GM18907 (cell line): ENCODE data around the gene DTX3L.

Experiments
- ATAC-seq: cut with Tn5 transposase; IDR thresholded peaks from one replicate; pipeline ENCODE4 v1.9.1; 2021; ENCODE audit warnings: mild to moderate bottlenecking, moderate library complexity; ENCODE audit not compliant: unreplicated experiment

Gene DTX3L

DNA sequence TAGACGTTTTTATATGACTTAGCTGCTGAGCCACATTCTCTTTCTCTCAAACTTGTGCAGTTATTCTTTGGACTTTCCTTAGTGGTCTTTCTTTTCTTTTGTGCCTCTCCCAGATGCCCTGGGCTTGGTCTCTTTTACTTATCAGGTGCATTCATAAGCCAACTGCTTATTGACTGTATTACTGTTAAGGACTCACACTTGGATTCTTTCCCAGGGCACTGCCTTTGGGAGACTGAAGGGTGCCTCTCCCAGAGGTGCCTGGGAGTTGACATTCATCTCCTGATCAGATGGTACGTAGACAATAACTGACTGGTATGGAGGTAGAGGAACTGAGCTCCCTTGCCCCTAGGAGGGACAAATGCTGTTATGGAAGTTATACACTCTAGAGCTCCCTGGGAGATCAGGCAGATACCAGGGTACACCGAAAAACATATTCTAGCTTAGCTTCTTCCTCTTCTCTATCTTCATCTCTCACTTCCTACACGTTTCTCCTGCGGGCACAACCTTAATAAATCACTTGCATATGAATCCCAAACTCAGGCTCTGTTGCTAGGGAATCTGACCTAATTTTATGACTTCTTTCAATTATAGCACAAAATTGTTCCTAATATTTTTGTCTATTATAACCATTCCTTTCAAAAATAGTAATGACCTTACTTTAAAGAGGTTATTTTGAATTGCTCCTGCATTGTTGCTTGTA is 38.0 kb downstream of the DTX3L start:
- no peak for ATAC-seq

DNA sequence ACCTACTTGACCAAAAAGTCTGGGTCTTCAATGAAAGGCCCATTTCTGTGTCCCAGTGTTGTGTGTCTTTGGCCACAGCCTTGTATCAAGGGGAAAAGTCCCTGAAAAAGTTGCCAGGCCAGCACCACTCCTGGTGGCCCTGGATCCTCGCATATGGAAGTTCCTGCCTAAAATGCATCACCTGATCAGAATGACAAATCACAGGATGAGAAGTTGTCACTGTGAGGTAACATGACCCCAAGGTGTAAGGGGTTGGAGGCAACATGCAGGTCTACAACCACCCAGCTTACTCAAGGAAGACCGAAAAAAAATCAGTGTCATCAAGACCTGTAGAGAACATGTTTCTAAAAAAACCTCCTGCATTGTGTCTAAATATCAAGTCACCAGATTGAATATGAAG is 38.9 kb downstream of the DTX3L start:
- ATAC-seq, result no peak

DNA sequence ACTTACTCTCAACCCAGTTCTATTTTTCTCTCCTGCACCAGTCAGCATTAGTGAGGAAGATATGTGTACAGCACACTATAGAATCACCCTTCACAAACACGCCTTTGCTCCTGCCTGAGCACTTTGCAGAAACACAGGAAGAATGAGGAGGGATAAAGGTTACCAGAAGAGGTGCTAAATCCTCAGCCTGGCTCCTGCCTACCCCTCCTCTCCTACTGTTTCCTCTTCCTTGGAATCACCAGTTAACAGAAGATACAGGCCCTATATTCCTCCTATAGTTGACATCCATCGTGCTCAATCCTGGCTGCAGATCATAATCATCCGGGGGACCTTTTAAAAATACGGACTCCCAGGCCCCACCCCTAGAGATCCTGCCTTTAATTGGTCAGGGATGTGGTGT is 42.2 kb downstream of the DTX3L start:
- no peak for ATAC-seq

DNA sequence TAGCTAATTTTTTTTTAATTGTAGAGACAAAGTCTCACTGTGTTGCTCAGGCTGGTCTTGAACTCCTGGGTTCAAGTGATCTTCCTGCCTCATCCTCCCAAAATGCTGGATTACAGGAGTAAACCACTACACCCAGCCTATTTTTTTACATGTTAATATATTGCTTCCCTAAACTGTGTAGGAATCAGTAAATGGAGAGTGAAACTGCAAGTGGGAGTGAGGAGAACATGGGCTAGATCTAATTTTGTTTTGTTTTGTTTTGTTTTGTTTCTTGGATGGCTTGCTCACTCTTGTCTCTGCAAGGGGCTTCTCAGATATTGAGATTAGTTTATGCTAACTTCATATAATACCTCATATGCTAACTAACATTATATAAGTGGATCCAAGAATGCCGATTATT is 44.8 kb downstream of the DTX3L start:
- no peak for ATAC-seq

DNA sequence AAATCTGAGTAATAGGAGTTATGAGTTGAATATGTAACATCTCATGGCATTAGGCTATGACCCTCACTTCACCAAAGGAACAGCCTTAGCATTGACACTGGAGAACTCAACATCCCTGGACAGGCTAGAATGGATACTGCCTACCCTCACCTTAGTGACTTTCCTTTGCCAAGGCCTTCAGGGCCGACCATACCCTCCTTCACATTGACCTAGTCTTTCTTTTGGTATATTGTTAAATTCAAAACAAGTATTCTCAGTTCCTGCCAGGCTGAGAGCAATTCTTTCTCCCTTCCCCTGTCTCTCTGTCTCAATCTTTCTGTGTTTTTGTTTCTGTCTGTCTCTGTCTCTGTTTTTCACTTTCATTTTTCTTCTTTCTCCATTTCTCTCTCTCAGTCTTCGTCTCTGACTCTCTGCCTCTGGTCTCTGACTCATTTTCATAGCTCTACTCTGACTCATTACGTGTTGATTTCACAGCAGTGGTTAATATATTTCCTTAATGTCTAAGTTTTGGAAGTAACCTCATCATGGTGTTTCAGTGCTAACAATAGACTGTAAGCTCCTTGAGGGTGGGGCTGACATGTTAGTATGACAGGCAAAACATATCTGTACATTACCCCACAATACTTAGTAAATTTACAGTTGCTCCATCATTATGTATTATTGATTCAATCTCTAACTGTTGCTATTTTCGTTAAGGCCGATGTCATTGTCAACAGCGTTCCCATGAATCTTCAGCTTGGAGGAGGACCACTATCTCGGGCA is 45.8 kb downstream of the DTX3L start:
- peak; percentile 93 for ATAC-seq

DNA sequence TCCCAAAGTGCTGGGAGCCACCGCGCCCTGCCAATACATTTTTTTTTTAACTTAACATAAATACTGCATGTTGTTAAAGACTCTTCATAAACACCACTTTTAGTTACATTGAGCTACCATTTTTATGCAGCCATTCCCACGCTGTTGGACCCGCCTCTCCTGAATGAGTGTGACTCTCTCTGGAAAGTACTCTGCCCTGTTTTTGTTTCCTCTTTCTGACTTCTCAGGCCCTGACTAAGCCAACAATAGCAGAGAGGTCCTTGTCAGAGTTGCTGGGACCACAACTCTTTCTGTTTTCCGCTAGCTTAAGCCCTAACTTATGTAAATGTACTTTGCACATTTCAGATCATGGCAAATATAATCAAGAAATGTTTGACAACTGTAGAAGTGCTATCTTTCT is 48.6 kb downstream of the DTX3L start:
- ATAC-seq, result peak; percentile 21

DNA sequence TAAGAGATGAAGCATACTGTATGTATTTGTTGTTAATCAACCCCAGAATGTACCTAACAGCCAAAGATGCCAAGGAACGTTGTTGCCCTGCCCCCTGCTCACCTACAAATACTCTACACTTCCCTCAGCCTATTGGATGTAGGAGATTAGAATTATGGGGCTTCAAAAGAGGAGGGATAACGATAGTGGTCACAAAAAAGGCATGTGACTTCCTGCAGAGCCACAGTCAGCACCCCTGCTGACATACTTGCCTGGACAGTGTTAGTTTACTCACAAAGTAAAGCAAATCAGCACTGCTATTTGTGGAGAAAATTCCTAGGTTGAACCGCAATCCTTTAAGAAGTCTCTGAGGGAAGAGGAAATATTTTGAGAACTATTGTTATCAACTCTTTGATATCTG is 51.2 kb downstream of the DTX3L start:
- no peak for ATAC-seq

DNA sequence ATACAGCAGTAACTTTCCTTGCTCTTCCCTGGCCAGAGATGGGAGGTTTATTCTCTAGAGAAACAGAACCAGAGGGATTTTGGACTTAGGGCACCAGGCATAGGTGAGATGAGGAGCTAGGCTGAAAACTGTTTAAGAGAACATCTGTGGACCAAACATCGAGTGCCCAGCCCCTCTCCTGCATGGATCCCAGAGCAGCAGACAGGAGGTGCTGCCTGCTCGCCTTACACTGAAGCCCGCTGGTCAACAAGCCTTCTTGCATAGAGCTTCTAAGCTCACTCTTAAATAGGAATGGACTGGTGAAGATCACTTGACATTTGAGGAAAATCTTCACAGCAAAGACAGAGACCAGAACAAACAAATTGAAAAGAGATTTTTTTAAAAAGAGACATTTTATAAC is 54.5 kb downstream of the DTX3L start:
- no peak for ATAC-seq

DNA sequence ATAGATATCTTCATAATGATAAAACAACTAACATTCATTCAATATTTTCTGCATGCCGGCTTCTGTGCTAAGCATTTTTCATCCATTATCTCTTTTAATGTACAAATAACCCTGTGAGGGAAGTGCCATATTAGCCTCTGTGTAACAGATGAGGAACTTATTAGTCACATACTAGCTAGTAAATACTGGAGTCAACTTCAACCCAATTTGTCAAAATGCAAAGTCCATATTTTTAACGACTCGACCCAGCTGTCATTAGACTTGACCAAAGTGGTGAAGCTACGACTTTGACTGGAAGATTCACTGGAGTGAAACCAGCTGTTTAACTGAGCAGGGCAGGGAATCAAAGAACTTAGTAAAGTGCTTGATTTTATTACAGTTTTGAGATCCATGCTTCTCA is 54.9 kb downstream of the DTX3L start:
- ATAC-seq, result no peak

DNA sequence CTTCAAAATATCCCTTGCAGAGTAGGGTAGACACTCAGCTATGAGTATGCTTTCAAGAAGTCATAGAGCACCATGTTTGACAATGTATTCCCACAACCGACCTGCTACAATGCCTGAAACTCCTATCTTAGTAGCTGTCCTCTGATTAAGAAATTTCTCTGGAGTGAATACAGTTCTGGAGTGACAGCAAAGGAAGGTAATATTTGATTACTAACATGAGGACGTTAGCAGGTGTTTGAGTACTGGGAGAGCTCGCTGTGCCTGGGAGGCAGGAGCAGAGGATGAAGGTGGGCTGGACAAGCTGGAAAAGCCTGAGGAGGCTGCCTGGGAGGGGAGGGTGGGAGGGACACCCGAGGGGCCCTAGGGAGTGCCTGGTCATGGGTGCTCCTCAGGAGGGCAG is 56.3 kb downstream of the DTX3L start:
- no peak for ATAC-seq

DNA sequence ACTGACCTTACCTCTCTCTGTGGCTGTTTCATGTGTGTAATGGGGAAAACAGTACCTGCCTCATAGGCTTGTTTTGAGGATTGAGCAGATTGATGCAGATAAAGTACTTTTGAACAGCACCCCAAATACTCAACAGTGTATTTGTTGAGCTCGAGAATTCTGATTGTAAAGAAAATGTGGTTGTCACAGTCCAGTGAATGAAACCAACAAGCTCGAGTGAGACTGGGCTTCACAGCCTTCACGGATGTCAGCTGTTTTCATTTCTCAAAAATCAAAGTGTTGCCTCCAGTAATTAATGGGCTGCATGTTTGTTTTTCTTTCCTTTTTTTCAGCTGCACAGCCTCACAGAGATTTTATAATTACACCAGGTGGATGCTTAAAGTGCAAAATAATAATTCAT is 57.0 kb downstream of the DTX3L start:
- peak; percentile 42 for ATAC-seq

DNA sequence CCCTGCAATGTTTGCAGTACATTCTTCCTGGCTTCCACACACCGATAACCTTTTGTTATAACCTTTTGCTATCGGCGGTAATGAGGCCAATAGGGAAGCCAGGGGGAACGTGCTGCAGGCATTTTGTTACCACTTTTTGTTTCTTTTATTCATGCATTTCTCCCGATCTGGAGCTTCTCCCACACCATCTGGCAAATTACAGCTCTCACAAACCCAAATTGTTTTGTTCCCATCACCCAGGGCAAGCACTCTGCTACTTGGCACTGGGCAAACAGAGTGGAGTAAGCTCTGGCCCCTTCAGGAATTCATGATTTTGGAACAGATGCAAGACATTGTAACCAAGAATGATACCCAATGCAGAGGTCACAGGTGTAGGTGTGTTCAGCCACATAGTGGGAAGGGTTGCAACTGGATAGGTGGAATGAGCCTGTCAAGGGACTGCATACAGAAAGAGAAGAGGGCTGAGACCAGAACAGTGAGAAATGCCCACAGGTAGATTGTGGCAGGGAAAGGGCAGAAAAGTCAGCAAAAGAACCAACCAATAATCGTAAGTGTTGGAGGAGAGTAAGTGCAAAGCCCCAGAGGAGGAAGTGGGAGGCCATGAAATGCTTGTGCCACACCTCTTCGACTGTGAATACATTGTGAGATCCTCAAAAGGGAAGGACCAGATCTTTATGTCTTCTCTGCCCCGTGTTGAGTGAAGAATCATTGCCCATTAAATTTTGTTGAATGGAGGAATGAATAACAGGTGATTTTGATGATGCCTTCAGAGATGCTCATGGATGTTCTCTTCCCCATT is 59.1 kb downstream of the DTX3L start:
- ATAC-seq, result no peak
